Sigmoid colon (tissue), 7 donors: Measurements from ENCODE around the gene IL1RAPL2. TPM values are rescaled to one million over a fixed set of nuclear protein-coding genes. Genes with fewer than 3 reads are reported as not detected.

Experiments used
- DNase-seq: peaks from one replicate; pipeline ENCODE4 v3.0.0-alpha.2; 2019
- H3K27ac ChIP-seq, 4 donors: fragments of 200-600 bp; sonication (generic); one replicate each; pipeline ENCODE4 v1.5.1; 2016 to 2019; ENCODE audit warnings: mild to moderate bottlenecking in 1 of 4
- H3K27me3 ChIP-seq, 3 donors: fragments of 200-600 bp; sonication (generic); one replicate each; pipeline ENCODE4 v1.5.1; 2019; ENCODE audit warnings: mild to moderate bottlenecking in 1 of 3
- H3K36me3 ChIP-seq, 4 donors: fragments of 200-600 bp; sonication (generic); one replicate each; pipeline ENCODE4 v1.5.1; 2016 to 2019
- H3K4me1 ChIP-seq, 4 donors: fragments of 200-600 bp; sonication (generic); one replicate each; pipeline ENCODE4 v1.5.1; 2017 to 2019
- H3K4me3 ChIP-seq, 4 donors: fragments of 200-600 bp; sonication (generic); one replicate each; pipeline ENCODE4 v1.5.1; 2017 to 2019; ENCODE audit warnings: mild to moderate bottlenecking in 2 of 4, moderate library complexity in 1 of 4
- H3K9me3 ChIP-seq, 4 donors: fragments of 200-600 bp in 3 of 4; sonication (generic) in 3 of 4; one replicate each; pipeline versions ENCODE4 v1.5.1 to v1.6.1; 2013 to 2019
- EP300 ChIP-seq, 4 donors: sonication (generic); formaldehyde crosslinking; IDR thresholded peaks; one replicate each; pipeline ENCODE4 v1.6.1; 2017; ENCODE audit warnings: antibody characterized with exemption in 4 of 4
- POLR2A ChIP-seq, 2 donors: fragments of 450-650 bp; IDR thresholded peaks; one replicate each; pipeline ENCODE4 v1.6.1; 2016; ENCODE audit warnings: antibody characterized with exemption in 2 of 2, mild to moderate bottlenecking in 2 of 2, moderate library complexity in 2 of 2
- POLR2AphosphoS5 ChIP-seq, 4 donors: sonication (generic); formaldehyde crosslinking; IDR thresholded peaks; one replicate each; pipeline ENCODE4 v1.6.1; 2017; ENCODE audit warnings: antibody characterized with exemption in 4 of 4
- WGBS, 2 donors: extraction: QIAGEN DNeasy Blood & Tissue Kit; methylation state at CpG; one replicate each; pipeline ENCODE4 v1.1.7; 2013; 5-methylcytosine and 5-hydroxymethylcytosine counted together
- intact Hi-C: fragments of 100-400 bp; cut with DNase I; formaldehyde crosslinking; loops from one replicate; pipeline ENCODE4 v1.15.1; 2023
- polyA plus RNA-seq, 3 donors: library from polyadenylated mRNA; stranded (reverse); fragments of 200-250 nt; gene quantifications; one replicate each; pipeline ENCODE4 v1.2.3, GENCODE V29; 2013
- total RNA-seq, 4 donors: library from RNA; depleted of rRNA; stranded (reverse); fragments of >200 nt; gene quantifications; one replicate each; pipeline ENCODE4 v1.1.0, GENCODE V29; 2016
- TF ChIP-seq, protein P1 (sequence below), 4 experiments: fragments of 450-650 bp in 3 of 4; fragments of 200-600 bp in 1 of 4; IDR thresholded peaks; one replicate each; pipeline ENCODE4 v1.5.1; 2016 to 2019; ENCODE audit warnings: antibody characterized with exemption in 4 of 4, mild to moderate bottlenecking in 3 of 4, moderate library complexity in 2 of 4
- donor health status: healthy with polysubstance abuse.
- donor health status: Bipolar disorder and iron deficiency.
- donor health status: healthy.

IL1RAPL2 gene
- total and polyA plus RNA-seq, 7 donors, result 0.01 to 1.1 (median 0.79) TPM; not detected in 3

DNA sequence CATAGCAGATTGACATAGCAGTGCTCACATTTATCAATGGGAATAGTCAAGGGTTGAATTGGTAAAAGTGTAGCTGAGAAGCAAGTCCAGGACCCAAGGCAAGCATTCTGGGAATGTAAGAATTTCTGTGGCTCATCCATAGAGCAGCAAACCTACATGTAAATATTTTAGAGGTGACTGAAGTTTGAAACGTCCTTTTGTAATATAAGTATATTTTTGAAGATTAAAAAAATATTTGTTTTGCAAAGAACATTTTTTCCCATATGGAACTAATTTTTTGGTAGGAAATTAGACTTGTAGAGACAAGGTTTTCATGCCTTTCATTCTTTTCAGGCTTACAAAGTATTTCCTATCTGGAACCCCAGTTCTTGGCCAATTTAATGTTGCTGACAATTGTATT, 550.5 kb downstream of the IL1RAPL2 start:
- no peaks in the 10 kb centered on the region for H3K36me3 ChIP-seq
- 70 to 74% methylated on average over 1 of the region's 1 CpG for WGBS, 2 donors
- DNase-seq, result no peak
- H3K4me3 ChIP-seq, result no peak overlapping the region
- H3K4me1 ChIP-seq, result no peaks in the 10 kb centered on the region
- H3K27ac ChIP-seq, result no peak overlapping the region
- no peaks in the 10 kb centered on the region for H3K27me3 ChIP-seq
- H3K9me3 ChIP-seq, result no peaks in the 10 kb centered on the region
- TF ChIP-seq POLR2AphosphoS5 (IDR thresholded peaks at IDR 0.05), result no peak
- TF ChIP-seq, protein P1, sequence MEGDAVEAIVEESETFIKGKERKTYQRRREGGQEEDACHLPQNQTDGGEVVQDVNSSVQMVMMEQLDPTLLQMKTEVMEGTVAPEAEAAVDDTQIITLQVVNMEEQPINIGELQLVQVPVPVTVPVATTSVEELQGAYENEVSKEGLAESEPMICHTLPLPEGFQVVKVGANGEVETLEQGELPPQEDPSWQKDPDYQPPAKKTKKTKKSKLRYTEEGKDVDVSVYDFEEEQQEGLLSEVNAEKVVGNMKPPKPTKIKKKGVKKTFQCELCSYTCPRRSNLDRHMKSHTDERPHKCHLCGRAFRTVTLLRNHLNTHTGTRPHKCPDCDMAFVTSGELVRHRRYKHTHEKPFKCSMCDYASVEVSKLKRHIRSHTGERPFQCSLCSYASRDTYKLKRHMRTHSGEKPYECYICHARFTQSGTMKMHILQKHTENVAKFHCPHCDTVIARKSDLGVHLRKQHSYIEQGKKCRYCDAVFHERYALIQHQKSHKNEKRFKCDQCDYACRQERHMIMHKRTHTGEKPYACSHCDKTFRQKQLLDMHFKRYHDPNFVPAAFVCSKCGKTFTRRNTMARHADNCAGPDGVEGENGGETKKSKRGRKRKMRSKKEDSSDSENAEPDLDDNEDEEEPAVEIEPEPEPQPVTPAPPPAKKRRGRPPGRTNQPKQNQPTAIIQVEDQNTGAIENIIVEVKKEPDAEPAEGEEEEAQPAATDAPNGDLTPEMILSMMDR (IDR thresholded peaks at IDR 0.05), result no peak
- no peak for TF ChIP-seq EP300 (IDR thresholded peaks at IDR 0.05)
- TF ChIP-seq POLR2A (IDR thresholded peaks at IDR 0.05), result no peak
- intact Hi-C loops, result no loop called here

DNA sequence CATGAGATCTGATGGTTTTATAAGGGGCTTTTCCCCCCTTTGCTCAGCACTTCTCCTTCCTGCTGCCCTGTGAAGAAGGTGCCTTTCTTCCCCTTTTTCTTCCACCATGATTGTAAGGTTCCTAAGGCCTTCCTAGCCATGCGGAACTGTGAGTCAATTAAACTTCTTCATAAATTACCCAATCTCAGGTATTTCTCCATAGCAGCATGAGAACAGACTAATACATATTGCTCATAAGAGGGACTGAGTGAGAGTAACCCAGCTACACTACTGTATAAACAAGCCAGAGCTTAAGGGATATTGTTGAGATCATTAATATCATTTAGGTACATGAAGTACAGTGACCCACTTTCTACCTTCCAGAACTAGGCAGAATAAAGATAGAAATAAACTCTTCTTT, 551.6 kb downstream of the IL1RAPL2 start:
- H3K4me1 ChIP-seq, result no peaks in the 10 kb centered on the region
- H3K9me3 ChIP-seq, result no peaks in the 10 kb centered on the region
- H3K4me3 ChIP-seq, result no peak overlapping the region
- intact Hi-C loops, result no loop called here
- no peaks in the 10 kb centered on the region for H3K27me3 ChIP-seq
- no peak for TF ChIP-seq POLR2A (IDR thresholded peaks at IDR 0.05)
- no peak for TF ChIP-seq POLR2AphosphoS5 (IDR thresholded peaks at IDR 0.05)
- no peak for TF ChIP-seq EP300 (IDR thresholded peaks at IDR 0.05)
- TF ChIP-seq, protein P1 (IDR thresholded peaks at IDR 0.05), result no peak
- no peaks in the 10 kb centered on the region for H3K36me3 ChIP-seq
- WGBS, 2 donors, result 85 to 89% methylated on average over 1 of the region's 1 CpG
- DNase-seq, result no peak
- no peak overlapping the region for H3K27ac ChIP-seq

DNA sequence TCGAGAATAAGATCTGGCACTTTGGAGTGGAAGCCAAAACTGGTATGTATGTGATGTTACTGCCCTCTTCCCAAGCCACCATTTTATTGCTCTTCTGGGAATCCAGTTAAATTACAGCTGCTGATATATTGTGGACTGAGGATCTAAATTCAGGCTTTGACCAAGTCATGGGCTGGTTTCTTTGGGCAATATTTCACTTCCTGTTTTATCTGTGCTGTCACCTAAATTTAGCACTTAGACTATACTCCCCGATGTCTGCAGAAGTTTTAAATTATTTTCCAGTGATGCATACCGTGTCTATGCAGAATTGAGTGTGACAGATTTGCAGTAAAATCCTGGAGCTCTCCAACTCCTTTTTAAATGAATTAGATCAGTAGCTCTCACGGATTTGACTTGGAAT, 554.5 kb downstream of the IL1RAPL2 start:
- Histone ChIP-seq H3K27ac (no peak overlapping the region), H3K36me3 (no peaks in the 10 kb centered on the region), H3K4me3 (no peak overlapping the region), H3K9me3 (no peaks in the 10 kb centered on the region), H3K4me1 (no peaks in the 10 kb centered on the region), H3K27me3 (no peaks in the 10 kb centered on the region)
- 54 to 73% methylated on average over 4 of the region's 4 CpGs for WGBS, 2 donors
- intact Hi-C loops, result no loop called here
- no peak for DNase-seq
- no peak for TF ChIP-seq POLR2A (IDR thresholded peaks at IDR 0.05)
- TF ChIP-seq POLR2AphosphoS5 (IDR thresholded peaks at IDR 0.05), result no peak
- TF ChIP-seq, protein P1 (IDR thresholded peaks at IDR 0.05), result no peak
- no peak for TF ChIP-seq EP300 (IDR thresholded peaks at IDR 0.05)

DNA sequence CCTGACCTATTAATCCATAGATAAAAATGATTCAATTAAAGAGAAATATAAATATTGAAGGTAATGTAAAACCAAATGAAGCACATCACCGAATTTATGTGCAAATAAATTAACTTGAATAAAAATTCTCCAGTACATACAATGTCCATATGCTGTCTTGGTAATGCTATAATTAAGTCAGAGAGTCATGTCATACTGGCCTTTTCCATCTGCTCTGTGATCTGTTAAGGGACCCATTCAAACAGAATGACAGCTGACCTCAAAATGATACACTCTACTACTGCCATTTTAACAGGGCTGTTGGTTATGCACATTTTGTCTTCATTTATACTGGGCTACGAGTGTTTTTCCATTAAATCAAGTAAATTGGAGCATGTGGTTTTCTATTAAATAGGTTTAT, 555.2 kb downstream of the IL1RAPL2 start:
- no peak for DNase-seq
- no peak for TF ChIP-seq POLR2A (IDR thresholded peaks at IDR 0.05)
- TF ChIP-seq, protein P1 (IDR thresholded peaks at IDR 0.05), result no peak
- no peak for TF ChIP-seq POLR2AphosphoS5 (IDR thresholded peaks at IDR 0.05)
- TF ChIP-seq EP300 (IDR thresholded peaks at IDR 0.05), result no peak
- Histone ChIP-seq H3K36me3 (no peaks in the 10 kb centered on the region), H3K27ac (no peak overlapping the region), H3K4me1 (no peaks in the 10 kb centered on the region), H3K9me3 (no peaks in the 10 kb centered on the region), H3K4me3 (no peak overlapping the region), H3K27me3 (no peaks in the 10 kb centered on the region)
- intact Hi-C loops, result no loop called here
- 76 to 79% methylated on average over 2 of the region's 2 CpGs for WGBS, 2 donors

DNA sequence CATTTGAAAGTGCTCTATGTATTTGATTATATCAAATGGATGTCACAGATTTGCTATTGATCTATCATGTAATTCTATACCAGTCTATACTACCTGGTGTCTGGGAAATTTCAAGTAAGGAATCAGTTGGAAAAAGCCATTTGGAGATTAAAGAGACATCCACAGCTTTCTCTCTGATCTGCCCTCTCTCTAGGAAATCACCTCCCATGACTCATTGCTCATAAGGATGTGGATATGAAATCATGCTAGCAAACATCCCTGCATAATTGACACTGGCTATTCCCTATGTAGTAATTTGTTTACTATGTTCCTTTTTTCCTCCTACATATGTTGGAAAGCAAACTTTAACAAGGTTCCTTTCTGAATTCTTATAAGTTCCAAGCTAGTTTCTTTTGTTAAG, 560.2 kb downstream of the IL1RAPL2 start:
- H3K9me3 ChIP-seq, result no peaks in the 10 kb centered on the region
- H3K27me3 ChIP-seq, result no peaks in the 10 kb centered on the region
- no peak for DNase-seq
- intact Hi-C loops, result no loop called here
- H3K4me1 ChIP-seq, result no peaks in the 10 kb centered on the region
- H3K36me3 ChIP-seq, result no peaks in the 10 kb centered on the region
- TF ChIP-seq POLR2A (IDR thresholded peaks at IDR 0.05) (no peak), EP300 (IDR thresholded peaks at IDR 0.05) (no peak), POLR2AphosphoS5 (IDR thresholded peaks at IDR 0.05) (no peak)
- TF ChIP-seq, protein P1 (IDR thresholded peaks at IDR 0.05), result no peak
- no peak overlapping the region for H3K27ac ChIP-seq
- H3K4me3 ChIP-seq, result no peak overlapping the region
